ENCODE results near the gene AUTS2. TPM values are rescaled to one million over a fixed set of nuclear protein-coding genes. Genes with fewer than 3 reads are reported as not detected.

Gene AUTS2
- total and polyA plus RNA-seq, 4 experiments from 2014 or later, result 3.4 to 35.2 (median 25.5) TPM

GRCh38 chr7:69791739-69792138 is 193.5 kb downstream of the AUTS2 start:
- no peak for DNase-seq
- Mint-ChIP-seq H3K36me3 (no peaks in the 10 kb centered on the region), H3K27ac (no peak overlapping the region), H3K4me1 (no peaks in the 10 kb centered on the region), H3K27me3 (no peaks in the 10 kb centered on the region), H3K9me3 (peaks cover 0 to 3% (median 0%) of the 10 kb centered on the region in 8 donors), H3K4me3 (no peak overlapping the region)
- Histone ChIP-seq H3K36me3 (ENCODE audit: insufficient read depth, low read length) (no peaks in the 10 kb centered on the region), H3K9me3 (ENCODE audit: control insufficient read depth in 1 of 2, low read length in 2 of 2) (no peaks in the 10 kb centered on the region), H3K4me3 (ENCODE audit: low read length in 2 of 2) (no peak overlapping the region), H3K27me3 (ENCODE audit: insufficient read depth, low read length) (no peaks in the 10 kb centered on the region), H3K27ac (ENCODE audit: low read depth, low read length) (no peak overlapping the region), H3K4me1 (ENCODE audit: insufficient read depth, low read length) (no peaks in the 10 kb centered on the region)
- CTCF ChIA-PET (ENCODE audit: partially characterized antibody), result no interaction called here
- intact Hi-C loops (cut with micrococcal nuclease), result no loop called here
- POLR2A ChIA-PET (ENCODE audit: partially characterized antibody), result no interaction called here

GRCh38 chr7:69795932-69796331 is 197.7 kb downstream of the AUTS2 start:
- H3K9me3 ChIP-seq (ENCODE audit: control insufficient read depth in 1 of 2, low read length in 2 of 2), result no peaks in the 10 kb centered on the region
- no peak overlapping the region for H3K4me3 Mint-ChIP-seq
- no peaks in the 10 kb centered on the region for H3K36me3 ChIP-seq (ENCODE audit: insufficient read depth, low read length)
- H3K27me3 ChIP-seq (ENCODE audit: insufficient read depth, low read length), result no peaks in the 10 kb centered on the region
- no peaks in the 10 kb centered on the region for H3K4me1 ChIP-seq (ENCODE audit: insufficient read depth, low read length)
- no peak overlapping the region for H3K27ac Mint-ChIP-seq
- no peaks in the 10 kb centered on the region for H3K4me1 Mint-ChIP-seq
- H3K27ac ChIP-seq (ENCODE audit: low read depth, low read length), result no peak overlapping the region
- peaks cover 0 to 4% (median 0%) of the 10 kb centered on the region in 8 donors for H3K9me3 Mint-ChIP-seq
- no peaks in the 10 kb centered on the region for H3K27me3 Mint-ChIP-seq
- intact Hi-C loops (cut with micrococcal nuclease), result no loop called here
- ChIA-PET CTCF (ENCODE audit: partially characterized antibody) (no interaction called here), POLR2A (ENCODE audit: partially characterized antibody) (no interaction called here)
- DNase-seq, result no peak
- H3K4me3 ChIP-seq (ENCODE audit: low read length in 2 of 2), result no peak overlapping the region
- no peaks in the 10 kb centered on the region for H3K36me3 Mint-ChIP-seq

GRCh38 chr7:69796416-69796815 is 198.1 kb downstream of the AUTS2 start:
- Histone ChIP-seq H3K9me3 (ENCODE audit: control insufficient read depth in 1 of 2, low read length in 2 of 2) (no peaks in the 10 kb centered on the region), H3K27ac (ENCODE audit: low read depth, low read length) (no peak overlapping the region), H3K36me3 (ENCODE audit: insufficient read depth, low read length) (no peaks in the 10 kb centered on the region), H3K4me1 (ENCODE audit: insufficient read depth, low read length) (no peaks in the 10 kb centered on the region), H3K4me3 (ENCODE audit: low read length in 2 of 2) (no peak overlapping the region), H3K27me3 (ENCODE audit: insufficient read depth, low read length) (no peaks in the 10 kb centered on the region)
- Mint-ChIP-seq H3K27ac (no peak overlapping the region), H3K4me1 (no peaks in the 10 kb centered on the region), H3K4me3 (no peak overlapping the region), H3K36me3 (no peaks in the 10 kb centered on the region), H3K27me3 (no peaks in the 10 kb centered on the region), H3K9me3 (peaks cover 0 to 4% (median 0%) of the 10 kb centered on the region in 8 donors)
- intact Hi-C loops (cut with micrococcal nuclease), result no loop called here
- CTCF ChIA-PET (ENCODE audit: partially characterized antibody), result no interaction called here
- no peak for DNase-seq
- POLR2A ChIA-PET (ENCODE audit: partially characterized antibody), result no interaction called here

GRCh38 chr7:69799048-69799697 is 200.9 kb downstream of the AUTS2 start:
- CTCF ChIA-PET (ENCODE audit: partially characterized antibody), result no interaction called here
- no peak overlapping the region for H3K27ac Mint-ChIP-seq

GRCh38 chr7:69799990-69800389 is 201.7 kb downstream of the AUTS2 start:
- Mint-ChIP-seq H3K9me3 (peaks cover 0 to 4% (median 0%) of the 10 kb centered on the region in 8 donors), H3K36me3 (no peaks in the 10 kb centered on the region), H3K4me3 (no peak overlapping the region), H3K27ac (no peak overlapping the region), H3K27me3 (peaks cover 0 to 1% of the 10 kb centered on the region in 2 donors), H3K4me1 (peaks cover 0 to 6% (median 2%) of the 10 kb centered on the region in 4 donors)
- Histone ChIP-seq H3K27ac (ENCODE audit: low read depth, low read length) (no peak overlapping the region), H3K4me3 (ENCODE audit: low read length in 2 of 2) (no peak overlapping the region), H3K4me1 (ENCODE audit: insufficient read depth, low read length) (no peaks in the 10 kb centered on the region), H3K36me3 (ENCODE audit: insufficient read depth, low read length) (no peaks in the 10 kb centered on the region), H3K27me3 (ENCODE audit: insufficient read depth, low read length) (no peaks in the 10 kb centered on the region), H3K9me3 (ENCODE audit: control insufficient read depth in 1 of 2, low read length in 2 of 2) (no peaks in the 10 kb centered on the region)
- CTCF ChIA-PET (ENCODE audit: partially characterized antibody), result no interaction called here
- POLR2A ChIA-PET (ENCODE audit: partially characterized antibody), result no interaction called here
- intact Hi-C loops (cut with micrococcal nuclease), result no loop called here
- DNase-seq, result no peak

More at GRCh38 chr7:69799048-69799697, 200.9 kb downstream of the AUTS2 start:
- H3K9me3 Mint-ChIP-seq, result peaks cover 0 to 4% (median 0%) of the 10 kb centered on the region in 8 donors
- peaks cover 0 to 1% of the 10 kb centered on the region in 2 donors for H3K27me3 Mint-ChIP-seq
- Histone ChIP-seq H3K4me1 (ENCODE audit: insufficient read depth, low read length) (no peaks in the 10 kb centered on the region), H3K27ac (ENCODE audit: low read depth, low read length) (no peak overlapping the region), H3K4me3 (ENCODE audit: low read length in 2 of 2) (no peak overlapping the region), H3K27me3 (ENCODE audit: insufficient read depth, low read length) (no peaks in the 10 kb centered on the region), H3K9me3 (ENCODE audit: control insufficient read depth in 1 of 2, low read length in 2 of 2) (no peaks in the 10 kb centered on the region), H3K36me3 (ENCODE audit: insufficient read depth, low read length) (no peaks in the 10 kb centered on the region)
- intact Hi-C loops (cut with micrococcal nuclease), result no loop called here
- no peaks in the 10 kb centered on the region for H3K4me1 Mint-ChIP-seq
- no peak overlapping the region for H3K4me3 Mint-ChIP-seq
- H3K36me3 Mint-ChIP-seq, result no peaks in the 10 kb centered on the region
- POLR2A ChIA-PET (ENCODE audit: partially characterized antibody), result no interaction called here
- DNase-seq, result no peak

GRCh38 chr7:69800495-69800894 is 202.2 kb downstream of the AUTS2 start:
- POLR2A ChIA-PET (ENCODE audit: partially characterized antibody), result no interaction called here
- no peak for DNase-seq
- Mint-ChIP-seq H3K27me3 (peaks cover 0 to 1% of the 10 kb centered on the region in 2 donors), H3K4me1 (peaks cover 0 to 6% (median 2%) of the 10 kb centered on the region in 4 donors), H3K36me3 (no peaks in the 10 kb centered on the region), H3K27ac (no peak overlapping the region), H3K9me3 (peaks cover 0 to 4% (median 0%) of the 10 kb centered on the region in 8 donors), H3K4me3 (no peak overlapping the region)
- H3K27me3 ChIP-seq (ENCODE audit: insufficient read depth, low read length), result no peaks in the 10 kb centered on the region
- intact Hi-C loops (cut with micrococcal nuclease), result no loop called here
- H3K9me3 ChIP-seq (ENCODE audit: control insufficient read depth in 1 of 2, low read length in 2 of 2), result no peaks in the 10 kb centered on the region
- H3K4me3 ChIP-seq (ENCODE audit: low read length in 2 of 2), result no peak overlapping the region
- CTCF ChIA-PET (ENCODE audit: partially characterized antibody), result no interaction called here
- no peaks in the 10 kb centered on the region for H3K36me3 ChIP-seq (ENCODE audit: insufficient read depth, low read length)
- H3K27ac ChIP-seq (ENCODE audit: low read depth, low read length), result no peak overlapping the region
- H3K4me1 ChIP-seq (ENCODE audit: insufficient read depth, low read length), result no peaks in the 10 kb centered on the region

GRCh38 chr7:69801729-69802682 is 203.7 kb downstream of the AUTS2 start:
- Mint-ChIP-seq H3K27ac (no peak overlapping the region), H3K4me1 (peaks cover 0 to 6% (median 2%) of the 10 kb centered on the region in 4 donors), H3K4me3 (no peak overlapping the region), H3K9me3 (no peaks in the 10 kb centered on the region), H3K27me3 (peaks cover 0 to 1% of the 10 kb centered on the region in 2 donors), H3K36me3 (no peaks in the 10 kb centered on the region)
- CTCF ChIA-PET (ENCODE audit: partially characterized antibody), result no interaction called here
- Histone ChIP-seq H3K4me1 (ENCODE audit: insufficient read depth, low read length) (no peaks in the 10 kb centered on the region), H3K27ac (ENCODE audit: low read depth, low read length) (no peak overlapping the region), H3K27me3 (ENCODE audit: insufficient read depth, low read length) (no peaks in the 10 kb centered on the region), H3K4me3 (ENCODE audit: low read length in 2 of 2) (no peak overlapping the region), H3K36me3 (ENCODE audit: insufficient read depth, low read length) (no peaks in the 10 kb centered on the region), H3K9me3 (ENCODE audit: control insufficient read depth in 1 of 2, low read length in 2 of 2) (no peaks in the 10 kb centered on the region)
- no peak for DNase-seq
- intact Hi-C loops (cut with micrococcal nuclease), result no loop called here
- POLR2A ChIA-PET (ENCODE audit: partially characterized antibody), result no interaction called here

All from CD4-positive, alpha-beta memory T cell (primary cell).